SK-N-MC (cell line): ENCODE results near the gene TBX21.

ENCODE experiments used
- EZH2 ChIP-seq: fragments of 200-600 bp; sonication (generic); IDR thresholded peaks from one replicate; pipeline ENCODE4 v1.6.1; 2017; ENCODE audit warnings: antibody characterized with exemption
- POLR2AphosphoS5 ChIP-seq: IDR thresholded peaks from 2 replicates; pipeline ENCODE4 v1.6.1; 2012; ENCODE audit warnings: mild to moderate bottlenecking, low read depth, low read length, borderline replicate concordance

DNA sequence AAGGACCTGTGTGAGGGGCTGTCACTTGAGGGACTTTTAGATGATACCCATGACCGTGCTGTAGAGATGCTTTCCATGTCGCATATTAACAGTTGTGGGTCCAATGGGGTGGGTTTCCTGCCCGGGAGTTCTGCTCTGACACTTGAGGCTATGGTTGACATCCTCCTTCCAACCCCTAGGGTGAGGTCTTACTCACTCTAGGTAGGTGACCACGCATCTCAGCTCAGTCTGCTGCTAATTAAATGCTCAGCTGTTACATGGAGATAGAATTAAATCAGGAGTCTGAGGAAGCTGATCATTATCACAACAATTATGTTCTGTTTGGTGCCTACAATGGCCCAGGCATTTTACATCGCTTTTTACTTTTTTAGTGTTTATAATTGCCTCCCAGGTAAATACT is 48.4 kb downstream of the TBX21 start:
- TF ChIP-seq POLR2AphosphoS5 (no peak), EZH2 (no peak)
